ENCODE measurements around the gene TFAP2E.

Gene TFAP2E

DNA sequence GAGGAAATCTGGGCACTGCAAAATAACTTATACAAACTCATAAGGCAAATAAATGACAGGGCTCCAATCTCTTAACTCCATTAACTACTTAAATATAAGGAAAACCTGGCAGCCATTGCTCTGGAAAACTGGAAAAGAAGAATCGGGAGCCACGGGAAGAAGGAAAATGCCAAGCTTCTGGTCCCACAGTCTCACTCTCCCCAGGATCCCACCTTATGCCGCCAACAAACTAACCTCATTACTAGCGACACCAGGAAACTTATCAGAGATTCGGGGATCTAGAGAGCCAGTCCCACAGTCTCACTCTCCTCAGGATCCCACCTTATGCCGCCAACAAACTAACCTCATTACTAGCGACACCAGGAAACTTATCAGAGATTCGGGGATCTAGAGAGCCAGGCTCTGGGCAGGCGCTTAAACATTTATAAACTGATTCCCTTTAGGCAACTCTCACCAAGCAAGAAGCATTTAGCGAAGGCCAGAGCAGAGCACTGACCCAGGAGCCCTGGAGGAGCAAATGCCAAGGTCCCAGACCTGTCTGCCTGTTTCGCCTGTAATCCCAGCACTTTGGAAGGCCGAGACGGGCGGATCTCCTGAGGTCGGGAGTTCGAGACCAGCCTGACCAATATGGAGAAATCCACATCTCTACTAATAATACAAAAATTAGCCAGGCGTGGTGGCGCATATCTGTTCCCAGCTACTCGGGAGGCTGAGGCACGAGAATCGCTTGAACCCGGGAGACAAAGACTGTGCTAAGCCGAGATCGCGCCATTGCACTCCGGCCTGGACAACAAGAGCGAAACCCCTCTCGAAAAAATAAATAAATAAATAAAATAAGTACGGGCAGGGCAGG is 67.5 kb downstream of the TFAP2E start:
- Histone ChIP-seq H3K4me3 (ENCODE audit: insufficient read depth, low read depth, low read length, poor library complexity, severe bottlenecking) (peak overlapping the region; percentile 89), H3K36me3 (ENCODE audit: control insufficient read depth, insufficient read depth, low read length) (peaks cover 7% of the 10 kb centered on the region)
- no peak for DNase-seq

DNA sequence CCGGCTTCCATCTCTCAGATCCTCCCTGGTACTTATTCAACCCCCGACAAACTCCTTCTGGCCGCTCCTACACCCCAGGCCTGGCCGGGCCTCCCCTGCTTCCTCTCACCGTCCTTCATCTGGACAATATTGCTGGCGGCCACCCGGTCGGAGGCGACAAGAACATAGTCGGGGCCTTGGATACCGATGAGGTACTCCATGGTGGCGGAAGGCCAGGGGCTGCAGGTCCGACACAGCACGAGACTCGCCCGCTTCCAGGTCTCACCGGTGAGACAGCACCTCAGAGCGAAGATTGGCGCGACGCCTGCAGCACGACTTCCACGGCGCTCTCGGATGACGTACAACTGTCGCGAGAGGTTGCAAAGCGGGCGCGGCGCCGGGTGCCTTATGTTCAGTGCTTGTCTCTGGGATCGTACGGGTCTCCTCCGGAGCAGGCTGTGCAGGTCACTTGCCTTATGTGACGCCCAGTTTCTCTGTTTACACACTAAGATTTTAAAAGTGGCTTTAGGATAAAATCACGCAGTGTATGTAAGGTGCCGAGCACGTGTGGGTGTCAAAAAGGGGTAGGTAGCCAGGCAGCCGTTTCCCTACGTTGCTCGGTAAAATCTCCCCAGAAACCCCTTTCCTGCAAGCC is 68.2 kb downstream of the TFAP2E start, which contains the start of gene PSMB2:
Gene PSMB2, minus strand, starts transcription at position 294 of the 634 bp plus-strand sequence. Its CDS starts 94 bp downstream, at position 200.
- H3K9me3 ChIP-seq (ENCODE audit: control insufficient read depth, low read length), result no peaks in the 10 kb centered on the region
- peak within 1 kb of the TSS; percentile 89 for H3K4me3 ChIP-seq (ENCODE audit: insufficient read depth, low read depth, low read length, poor library complexity, severe bottlenecking)
- peaks cover 6% of the 10 kb centered on the region for H3K27me3 ChIP-seq (replicated peaks; ENCODE audit: control insufficient read depth, insufficient read depth, low read length, poor library complexity, severe bottlenecking)
- H3K27ac ChIP-seq (ENCODE audit: insufficient read depth, low read length, poor library complexity, severe bottlenecking), result peak within 1 kb of the TSS; percentile 82
- H3K4me1 ChIP-seq (ENCODE audit: control insufficient read depth, insufficient read depth, low read length, poor library complexity, severe bottlenecking), result peaks cover 17% of the 10 kb centered on the region
- H3K36me3 ChIP-seq (ENCODE audit: control insufficient read depth, insufficient read depth, low read length), result peaks cover under 1% of the 10 kb centered on the region
- DNase-seq, result peak; percentile 89 to 92 (median 89)

More for the DNA sequence above, 67.5 kb downstream of the TFAP2E start:
- H3K9me3 ChIP-seq (ENCODE audit: control insufficient read depth, low read length), result no peaks in the 10 kb centered on the region
- H3K27me3 ChIP-seq (replicated peaks; ENCODE audit: control insufficient read depth, insufficient read depth, low read length, poor library complexity, severe bottlenecking), result no peaks in the 10 kb centered on the region
- peaks cover 17% of the 10 kb centered on the region for H3K4me1 ChIP-seq (ENCODE audit: control insufficient read depth, insufficient read depth, low read length, poor library complexity, severe bottlenecking)
- peak overlapping the region; percentile 82 for H3K27ac ChIP-seq (ENCODE audit: insufficient read depth, low read length, poor library complexity, severe bottlenecking)

DNA sequence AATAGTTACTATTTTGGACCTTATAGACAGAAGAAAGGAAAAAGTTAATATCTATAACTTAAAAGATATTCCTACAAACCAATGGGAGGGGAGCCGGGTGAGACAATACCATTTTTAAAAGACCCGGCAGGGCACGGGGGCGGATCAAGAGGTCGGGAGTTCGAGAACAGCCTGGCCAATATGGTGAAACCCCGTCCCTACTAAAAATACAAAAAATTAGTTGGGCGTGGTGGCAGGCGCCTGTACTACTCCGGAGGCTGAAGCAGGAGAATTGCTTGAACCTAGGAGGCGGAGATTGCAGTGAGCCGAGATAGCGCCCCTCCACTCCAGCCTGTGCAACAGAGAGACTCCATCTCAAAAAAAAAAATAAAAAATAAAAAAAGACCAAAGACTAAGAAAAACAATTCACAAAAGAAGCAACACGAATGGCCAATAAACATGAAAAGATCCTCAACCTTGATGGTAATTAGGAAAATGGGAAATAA is 69.4 kb downstream of the TFAP2E start:
- peaks cover 17% of the 10 kb centered on the region for H3K4me1 ChIP-seq (ENCODE audit: control insufficient read depth, insufficient read depth, low read length, poor library complexity, severe bottlenecking)
- no peaks in the 10 kb centered on the region for H3K9me3 ChIP-seq (ENCODE audit: control insufficient read depth, low read length)
- H3K27ac ChIP-seq (ENCODE audit: insufficient read depth, low read length, poor library complexity, severe bottlenecking), result peak overlapping the region; percentile 82
- H3K4me3 ChIP-seq (ENCODE audit: insufficient read depth, low read depth, low read length, poor library complexity, severe bottlenecking), result peak overlapping the region; percentile 89
- H3K27me3 ChIP-seq (replicated peaks; ENCODE audit: control insufficient read depth, insufficient read depth, low read length, poor library complexity, severe bottlenecking), result peaks cover 6% of the 10 kb centered on the region
- H3K36me3 ChIP-seq (ENCODE audit: control insufficient read depth, insufficient read depth, low read length), result no peaks in the 10 kb centered on the region
- no peak for DNase-seq

DNA sequence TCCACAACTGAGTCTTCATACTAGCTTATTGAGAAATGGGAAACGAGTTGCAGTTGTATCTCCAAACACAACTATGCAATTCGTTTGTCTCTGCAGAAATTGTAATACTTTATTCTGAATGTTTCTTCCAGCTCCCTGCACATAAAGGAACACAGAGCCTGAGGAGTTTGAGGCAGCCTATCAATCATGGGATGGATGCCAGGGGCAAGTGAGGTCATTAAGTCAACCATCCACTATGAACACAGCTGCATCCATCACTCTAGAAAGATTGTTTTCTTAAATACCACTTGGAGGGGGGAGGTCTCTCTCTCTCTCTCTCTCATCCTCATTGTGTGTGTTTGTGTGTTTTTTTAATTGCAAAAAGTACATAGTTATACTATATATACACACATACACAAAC is 71.1 kb downstream of the TFAP2E start:
- Histone ChIP-seq H3K36me3 (ENCODE audit: control insufficient read depth, insufficient read depth, low read length) (no peaks in the 10 kb centered on the region), H3K27ac (ENCODE audit: insufficient read depth, low read length, poor library complexity, severe bottlenecking) (no peak overlapping the region), H3K27me3 (replicated peaks; ENCODE audit: control insufficient read depth, insufficient read depth, low read length, poor library complexity, severe bottlenecking) (peaks cover 6% of the 10 kb centered on the region), H3K4me3 (ENCODE audit: insufficient read depth, low read depth, low read length, poor library complexity, severe bottlenecking) (no peak overlapping the region), H3K9me3 (ENCODE audit: control insufficient read depth, low read length) (no peaks in the 10 kb centered on the region), H3K4me1 (ENCODE audit: control insufficient read depth, insufficient read depth, low read length, poor library complexity, severe bottlenecking) (peaks cover 8% of the 10 kb centered on the region)
- no peak for DNase-seq

Measured in effector memory CD4-positive, alpha-beta T cell (primary cell).